SK-N-MC (cell line): ENCODE data around the gene TSHZ1.

Experiments used
- DNase-seq: peaks from one replicate; pipeline ENCODE4 v3.0.0-alpha.2; 2011; ENCODE audit warnings: low read depth, low spot score
- H3K27ac ChIP-seq: fragments of 200-600 bp; sonication (generic); 2 replicates; pipeline ENCODE4 v1.5.1; 2016; ENCODE audit warnings: mixed run types
- H3K36me3 ChIP-seq: fragments of 200-600 bp; sonication (generic); 2 replicates; pipeline ENCODE4 v1.6.1; 2017; ENCODE audit warnings: antibody characterized with exemption, low read length, mixed read lengths; ENCODE audit not compliant: insufficient read depth
- H3K4me3 ChIP-seq: fragments of 200-600 bp; sonication (generic); 2 replicates; pipeline ENCODE4 v1.5.1; 2016
- H3K9ac ChIP-seq: fragments of 200-600 bp; sonication (generic); 2 replicates; pipeline ENCODE4 v1.8.0; 2017; ENCODE audit warnings: mixed run types, mixed read lengths; ENCODE audit not compliant: insufficient read length
- H3K9me3 ChIP-seq: fragments of 200-600 bp; sonication (generic); 2 replicates; pipeline ENCODE4 v1.6.1; 2017; ENCODE audit warnings: low read depth, mild to moderate bottlenecking, antibody characterized with exemption, low read length, moderate library complexity, mixed read lengths
- EZH2 ChIP-seq: fragments of 200-600 bp; sonication (generic); IDR thresholded peaks from one replicate; pipeline ENCODE4 v1.6.1; 2017; ENCODE audit warnings: antibody characterized with exemption
- FOXP2 ChIP-seq: optimal IDR thresholded peaks from 2 replicates; pipeline ENCODE3; 2011; ENCODE audit warnings: mild to moderate bottlenecking, moderate library complexity; ENCODE audit not compliant: insufficient read depth; ENCODE audit errors: extremely low read length, control extremely low read depth
- POLR2AphosphoS5 ChIP-seq: IDR thresholded peaks from 2 replicates; pipeline ENCODE4 v1.6.1; 2012; ENCODE audit warnings: mild to moderate bottlenecking, low read depth, low read length, borderline replicate concordance

TSHZ1 gene

GRCh38 chr18:75285876-75286275 is 75.3 kb downstream of the TSHZ1 start:
- TF ChIP-seq EZH2, result no peak
- no peak for TF ChIP-seq FOXP2
- TF ChIP-seq POLR2AphosphoS5, result no peak
- no peak overlapping the region for H3K27ac ChIP-seq
- H3K9ac ChIP-seq, result no peak overlapping the region
- H3K9me3 ChIP-seq, result no peaks in the 10 kb centered on the region
- no peak overlapping the region for H3K4me3 ChIP-seq
- H3K36me3 ChIP-seq, result no peaks in the 10 kb centered on the region
- no peak for DNase-seq

- Histone ChIP-seq H3K9ac (no peak overlapping the region), H3K9me3 (no peaks in the 10 kb centered on the region), H3K27ac (no peak overlapping the region), H3K36me3 (no peaks in the 10 kb centered on the region), H3K4me3 (no peak overlapping the region)
- TF ChIP-seq POLR2AphosphoS5 (no peak), FOXP2 (no peak), EZH2 (no peak)
- DNase-seq, result no peak
These were observed 76.4 kb downstream of the TSHZ1 start for GRCh38 chr18:75287006-75287405.

- Histone ChIP-seq H3K36me3 (no peaks in the 10 kb centered on the region), H3K27ac (no peak overlapping the region), H3K4me3 (no peak overlapping the region), H3K9ac (no peak overlapping the region), H3K9me3 (no peaks in the 10 kb centered on the region)
- no peak for DNase-seq
- TF ChIP-seq POLR2AphosphoS5 (no peak), EZH2 (no peak), FOXP2 (no peak)
These were observed 77.1 kb downstream of the TSHZ1 start for GRCh38 chr18:75287700-75288099.

GRCh38 chr18:75289761-75290160 is 79.2 kb downstream of the TSHZ1 start:
- TF ChIP-seq FOXP2 (no peak), EZH2 (no peak), POLR2AphosphoS5 (no peak)
- Histone ChIP-seq H3K9me3 (no peaks in the 10 kb centered on the region), H3K27ac (no peak overlapping the region), H3K4me3 (no peak overlapping the region), H3K9ac (no peak overlapping the region), H3K36me3 (no peaks in the 10 kb centered on the region)
- DNase-seq, result no peak

- H3K9ac ChIP-seq, result no peak overlapping the region
- TF ChIP-seq POLR2AphosphoS5 (no peak), EZH2 (no peak), FOXP2 (no peak)
- no peak overlapping the region for H3K27ac ChIP-seq
- no peaks in the 10 kb centered on the region for H3K9me3 ChIP-seq
- DNase-seq, result no peak
- H3K36me3 ChIP-seq, result no peaks in the 10 kb centered on the region
- H3K4me3 ChIP-seq, result no peak overlapping the region
These were observed 80.3 kb downstream of the TSHZ1 start for GRCh38 chr18:75290737-75291358.

- H3K36me3 ChIP-seq, result no peaks in the 10 kb centered on the region
- H3K4me3 ChIP-seq, result no peak overlapping the region
- TF ChIP-seq EZH2, result no peak
- TF ChIP-seq POLR2AphosphoS5, result no peak
- TF ChIP-seq FOXP2, result no peak
- H3K9me3 ChIP-seq, result no peaks in the 10 kb centered on the region
- no peak overlapping the region for H3K9ac ChIP-seq
- no peak overlapping the region for H3K27ac ChIP-seq
- no peak for DNase-seq
These were observed 80.9 kb downstream of the TSHZ1 start for GRCh38 chr18:75291460-75291859.

GRCh38 chr18:75293591-75293990 is 83.0 kb downstream of the TSHZ1 start:
- DNase-seq, result no peak
- no peaks in the 10 kb centered on the region for H3K9me3 ChIP-seq

GRCh38 chr18:75297731-75298130 is 87.1 kb downstream of the TSHZ1 start:
- H3K9me3 ChIP-seq, result no peaks in the 10 kb centered on the region

More at GRCh38 chr18:75293591-75293990, 83.0 kb downstream of the TSHZ1 start:
- TF ChIP-seq POLR2AphosphoS5 (no peak), EZH2 (no peak), FOXP2 (no peak)
- H3K36me3 ChIP-seq, result no peaks in the 10 kb centered on the region
- H3K27ac ChIP-seq, result no peak overlapping the region
- H3K4me3 ChIP-seq, result no peak overlapping the region
- H3K9ac ChIP-seq, result no peak overlapping the region

GRCh38 chr18:75304678-75305557 is 94.3 kb downstream of the TSHZ1 start:
- TF ChIP-seq FOXP2, result no peak
- H3K9me3 ChIP-seq, result no peaks in the 10 kb centered on the region
- H3K4me3 ChIP-seq, result no peak overlapping the region
- no peaks in the 10 kb centered on the region for H3K36me3 ChIP-seq
- no peak overlapping the region for H3K27ac ChIP-seq
- DNase-seq, result no peak
- no peak overlapping the region for H3K9ac ChIP-seq

More at GRCh38 chr18:75297731-75298130, 87.1 kb downstream of the TSHZ1 start:
- H3K4me3 ChIP-seq, result no peak overlapping the region
- H3K27ac ChIP-seq, result no peak overlapping the region
- no peak overlapping the region for H3K9ac ChIP-seq
- TF ChIP-seq FOXP2 (no peak), EZH2 (no peak), POLR2AphosphoS5 (no peak)
- DNase-seq, result no peak
- no peaks in the 10 kb centered on the region for H3K36me3 ChIP-seq
